Heart left ventricle (tissue), 13 donors: ENCODE data around the gene NXPE3.

Source experiments
- CTCF ChIP-seq, 12 donors: fragments of 200-600 bp; sonication (generic) in 4 of 12; IDR thresholded peaks; one replicate each; pipeline versions ENCODE4 v1.5.0 to v1.8.0; 2018 to 2022; ENCODE audit warnings: antibody characterized with exemption in 12 of 12, mild to moderate bottlenecking in 5 of 12
- POLR2A ChIP-seq, 2 donors: fragments of 450-650 bp; IDR thresholded peaks; one replicate each; pipeline ENCODE4 v1.6.1; 2017; ENCODE audit warnings: antibody characterized with exemption in 2 of 2, mild to moderate bottlenecking in 2 of 2, moderate library complexity in 2 of 2
- donor health status: ischemic (EF 13 %, LVEDD 7.1; RV severe dilation, severe dysfunction).
- donor health status: DM: no; HTN: yes; CAD: no.
- donor health status: DM: no; HTN: no; CAD: no.
- donor health status: ischemic (EF 25% LVEDD 6.9; RV normal size, moderate dysfunction).
- donor health status: ischemic (EF 25% LVEDD 5.7; RV mildly dilated, moderate dysfunction).
- donor health status: ischemic (EF 35%, LVEDD 5.7; RV mildly dilated, moderate dysfunction).
- donor health status: nonischemic (EF 11% LVEDD 7.7; RV severe dilation, severe dysfunction).
- donor health status: DM: yes; HTN: yes; CAD: no.
- donor health status: PGD.
- donor health status: ischemic (EF 29% LVEDD 5.4; RV normal size, mild dysfunction).
- donor health status: nonischemic (EF 23%, LVEDD 6.1; RV moderate dilation, normal function).

- TF ChIP-seq POLR2A (IDR thresholded peaks at IDR 0.05) (peak; percentile 25 to 98), CTCF (IDR thresholded peaks at IDR 0.05) (no peak)
Measured at GRCh38 chr3:101848754-101849713, 70.0 kb downstream of the NXPE3 start, which contains the start of gene NFKBIZ.
